Aorta (tissue), 5 donors: ENCODE data around the gene NUP50. TPM values are rescaled to one million over a fixed set of nuclear protein-coding genes. Genes with fewer than 3 reads are reported as not detected.

ENCODE experiments used
- ATAC-seq: fragments of 200-7000 bp; cut with Tn5 transposase; one replicate; pipeline ENCODE4 v1.9.1; 2022; ENCODE audit warnings: moderate library complexity; ENCODE audit not compliant: low FRiP score
- DNase-seq, 2 donors: peaks; one replicate each; pipeline ENCODE4 v3.0.0-alpha.2; 2020
- H3K27ac ChIP-seq, 2 donors: one replicate each; pipeline ENCODE4 v1.5.1; 2013; ENCODE audit warnings: low read length in 2 of 2, mild to moderate bottlenecking in 2 of 2, moderate library complexity in 2 of 2, control low read depth in 1 of 2, inconsistent platforms in 1 of 2, low read depth in 1 of 2
- H3K27me3 ChIP-seq, 2 donors: one replicate each; pipeline ENCODE4 v1.6.1; 2013; ENCODE audit warnings: control low read depth in 1 of 2, low read length in 1 of 2, mild to moderate bottlenecking in 1 of 2, moderate library complexity in 1 of 2; ENCODE audit not compliant: insufficient read depth in 2 of 2, control insufficient read depth in 1 of 2
- H3K36me3 ChIP-seq, 2 donors: one replicate each; pipeline ENCODE4 v1.6.1; 2013; ENCODE audit warnings: control low read depth in 1 of 2, low read length in 1 of 2, mild to moderate bottlenecking in 1 of 2; ENCODE audit not compliant: insufficient read depth in 2 of 2, control insufficient read depth in 1 of 2
- H3K4me1 ChIP-seq, 2 donors: one replicate each; pipeline ENCODE4 v1.6.1; 2013; ENCODE audit warnings: low read length in 2 of 2, control low read depth in 1 of 2, mild to moderate bottlenecking in 1 of 2, moderate library complexity in 1 of 2; ENCODE audit not compliant: insufficient read depth in 2 of 2, control insufficient read depth in 1 of 2
- H3K4me3 ChIP-seq, 2 donors: one replicate each; pipeline ENCODE4 v1.5.1; 2013; ENCODE audit warnings: low read length in 2 of 2, control low read depth in 1 of 2, mild to moderate bottlenecking in 1 of 2
- H3K9me3 ChIP-seq: one replicate; pipeline ENCODE4 v1.6.1; 2013; ENCODE audit warnings: mild to moderate bottlenecking, low read length; ENCODE audit not compliant: control insufficient read depth
- WGBS, 2 donors: extraction: QIAGEN DNeasy Blood & Tissue Kit; methylation state at CpG; one replicate each; pipeline ENCODE4 v1.1.7; 2013; 5-methylcytosine and 5-hydroxymethylcytosine counted together
- intact Hi-C, 2 donors: fragments of 100-400 bp; cut with DNase I; formaldehyde crosslinking; loops; one replicate each; pipeline versions ENCODE4 v1.14.2 to v1.15.0; 2022
- polyA plus RNA-seq, 2 donors: library from polyadenylated mRNA; stranded (reverse); fragments of 200-250 nt; gene quantifications; one replicate each; pipeline ENCODE4 v1.2.3, GENCODE V29; 2013
- total RNA-seq, 2 donors: library from RNA; stranded (reverse); fragmentation: NEBNext Ultra II Directional; extraction: Animal tissue kit (Norgen Biotek cat#: 25700); gene quantifications; one replicate each; pipeline ENCODE4 v1.2.1, GENCODE V29; 2021
- donor health status: healthy with polysubstance abuse.
- donor health status: Bipolar disorder and iron deficiency.
- donor health status: DM: no; HTN: no; CAD: no.
- donor health status: DM: no; HTN: no; CAD: no.
- donor health status: DM: yes; HTN: yes; CAD: no.

The NUP50 gene
- total and polyA plus RNA-seq, 4 donors = 5.6 to 49.7 (median 19.6) TPM

DNA sequence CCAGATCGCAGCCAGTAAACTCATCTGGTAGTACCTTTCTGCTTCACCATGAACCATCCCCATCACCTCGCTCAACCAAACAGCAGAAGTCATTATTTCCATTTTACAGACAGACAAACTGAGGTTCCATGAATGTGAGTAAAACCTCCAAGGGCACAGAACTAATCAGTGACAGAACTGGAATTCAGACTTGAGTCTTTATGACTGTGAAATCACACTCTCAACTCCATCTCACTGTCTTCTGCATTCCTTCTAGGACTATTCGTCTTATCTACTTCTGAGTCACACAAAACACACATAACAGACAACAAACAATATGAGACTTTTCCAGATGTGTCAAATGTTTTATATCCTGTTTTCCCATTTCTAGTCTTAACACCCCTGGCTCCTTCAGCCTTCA is 9.3 kb upstream of the NUP50 start:
- DNase-seq (no peak), ATAC-seq (no peak)
- H3K9me3 ChIP-seq = no peaks in the 10 kb centered on the region
- peaks cover 3 to 5% of the 10 kb centered on the region in 2 donors for H3K36me3 ChIP-seq
- H3K4me1 ChIP-seq = no peaks in the 10 kb centered on the region
- WGBS, 2 donors = 93 to 96% methylated on average over 3 of the region's 3 CpGs
- no peaks in the 10 kb centered on the region for H3K27me3 ChIP-seq
- no peak overlapping the region for H3K27ac ChIP-seq
- no peak overlapping the region for H3K4me3 ChIP-seq
- intact Hi-C loops = no loop called here

DNA sequence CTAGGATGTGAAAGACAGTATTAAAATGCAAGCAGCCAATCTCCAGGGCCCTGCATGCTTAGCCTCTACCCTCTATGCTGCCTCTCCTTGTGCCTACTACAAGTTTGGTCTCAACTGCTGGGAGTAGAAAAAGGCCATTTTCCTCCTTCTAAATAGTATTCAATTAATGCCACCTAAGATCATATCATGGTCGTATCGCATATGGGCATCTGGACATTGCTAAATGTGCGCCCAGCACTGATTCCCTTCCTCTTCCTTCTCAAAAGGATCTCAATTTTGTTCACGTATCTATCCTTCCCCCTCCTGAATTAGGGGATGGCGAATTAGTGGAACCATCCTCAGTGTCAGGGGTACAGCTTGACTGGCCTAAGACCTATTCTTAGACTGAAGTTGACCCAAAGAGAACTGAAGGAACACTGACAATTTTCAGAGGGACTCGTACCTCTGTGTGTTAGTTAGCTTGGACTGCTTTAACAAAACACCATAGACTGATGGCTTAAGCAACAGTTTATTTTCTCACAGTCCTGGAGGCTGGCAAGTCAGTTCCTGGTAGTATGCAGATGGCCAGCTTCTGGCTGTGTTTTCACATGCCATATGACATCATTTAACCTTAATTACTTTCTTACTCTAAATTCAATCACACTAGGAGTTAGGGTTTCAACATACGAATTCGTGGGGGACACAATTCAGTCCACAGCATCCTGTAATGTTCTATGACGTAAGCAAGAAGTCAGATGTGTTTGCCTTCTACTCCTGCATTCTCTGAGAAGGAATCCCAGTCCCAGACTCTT is 8.5 kb upstream of the NUP50 start:
- H3K4me3 ChIP-seq = no peak overlapping the region
- ATAC-seq (no peak), DNase-seq (no peak)
- H3K9me3 ChIP-seq = no peaks in the 10 kb centered on the region
- intact Hi-C loops = no loop called here
- H3K4me1 ChIP-seq = no peaks in the 10 kb centered on the region
- 78 to 80% methylated on average over 9 of the region's 9 CpGs for WGBS, 2 donors
- no peak overlapping the region for H3K27ac ChIP-seq
- peaks cover 3 to 5% of the 10 kb centered on the region in 2 donors for H3K36me3 ChIP-seq
- no peaks in the 10 kb centered on the region for H3K27me3 ChIP-seq

DNA sequence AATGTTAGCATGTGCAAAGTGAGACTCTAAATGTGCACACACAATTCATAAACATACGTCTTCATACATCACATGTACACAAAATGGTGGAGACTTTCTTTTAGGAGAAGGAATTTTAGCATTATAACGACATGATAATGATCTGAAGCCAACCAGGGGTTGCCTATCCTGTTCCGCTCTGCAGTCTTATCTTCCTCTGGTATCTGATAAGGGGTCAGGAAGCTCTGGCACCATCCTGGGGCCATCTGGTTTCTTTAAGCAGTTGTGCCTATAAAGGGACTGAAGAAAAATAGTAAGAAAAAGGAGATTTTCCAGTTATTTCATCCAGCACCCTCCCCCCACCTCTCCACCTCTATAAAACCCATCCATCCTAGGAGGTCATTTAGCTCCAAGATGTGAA is 5.8 kb upstream of the NUP50 start:
- DNase-seq (no peak), ATAC-seq (no peak)
- intact Hi-C loops = no loop called here
- Histone ChIP-seq H3K4me3 (no peak overlapping the region), H3K27me3 (no peaks in the 10 kb centered on the region), H3K27ac (no peak overlapping the region), H3K9me3 (no peaks in the 10 kb centered on the region), H3K36me3 (peaks cover 3 to 5% of the 10 kb centered on the region in 2 donors), H3K4me1 (no peaks in the 10 kb centered on the region)
- WGBS, 2 donors = 92 to 95% methylated on average over 3 of the region's 3 CpGs

DNA sequence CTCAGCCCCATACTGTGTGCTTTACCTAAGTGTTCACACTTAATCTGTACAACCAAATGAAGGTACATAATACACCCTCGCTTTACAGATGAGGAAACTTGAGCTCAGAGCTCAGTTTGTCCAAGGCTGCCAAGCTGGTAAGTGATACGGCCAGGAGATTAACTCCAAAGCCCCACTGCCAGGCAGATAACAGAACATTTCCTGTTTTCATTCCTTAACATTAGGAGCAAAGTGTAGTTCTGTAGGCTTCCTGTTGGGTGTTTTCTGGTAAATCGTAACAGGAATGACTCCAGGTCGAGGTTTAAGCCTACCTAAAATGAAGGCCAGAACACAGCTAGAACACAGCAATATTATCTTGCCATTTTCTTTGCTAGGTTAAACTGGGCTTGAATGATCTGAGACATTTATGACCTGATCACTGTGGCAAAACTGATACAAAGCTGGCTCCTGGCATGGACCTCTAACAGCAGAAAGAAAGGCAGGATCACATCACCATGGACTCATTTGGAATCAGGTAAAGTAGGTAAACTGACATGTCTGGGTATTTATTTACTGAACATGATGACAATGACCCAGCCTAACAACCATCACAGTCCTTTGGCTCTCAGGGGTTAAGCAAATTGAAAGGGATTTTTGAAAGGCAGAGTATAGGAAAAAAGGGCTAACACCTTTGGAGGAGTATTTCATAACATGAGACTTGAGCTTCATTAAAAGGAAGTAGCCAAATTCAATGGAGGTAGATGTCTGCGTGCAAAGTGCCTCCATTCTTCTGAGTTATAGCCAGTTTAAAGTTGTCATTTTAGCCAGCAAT is 3.9 kb upstream of the NUP50 start:
- peaks cover 3 to 5% of the 10 kb centered on the region in 2 donors for H3K36me3 ChIP-seq
- H3K4me3 ChIP-seq = no peak overlapping the region
- 38 to 58% methylated on average over 5 of the region's 5 CpGs for WGBS, 2 donors
- DNase-seq = no peak
- H3K27me3 ChIP-seq = no peaks in the 10 kb centered on the region
- no peaks in the 10 kb centered on the region for H3K9me3 ChIP-seq
- intact Hi-C loops = no loop called here
- no peak for ATAC-seq
- no peak overlapping the region for H3K27ac ChIP-seq
- no peaks in the 10 kb centered on the region for H3K4me1 ChIP-seq

DNA sequence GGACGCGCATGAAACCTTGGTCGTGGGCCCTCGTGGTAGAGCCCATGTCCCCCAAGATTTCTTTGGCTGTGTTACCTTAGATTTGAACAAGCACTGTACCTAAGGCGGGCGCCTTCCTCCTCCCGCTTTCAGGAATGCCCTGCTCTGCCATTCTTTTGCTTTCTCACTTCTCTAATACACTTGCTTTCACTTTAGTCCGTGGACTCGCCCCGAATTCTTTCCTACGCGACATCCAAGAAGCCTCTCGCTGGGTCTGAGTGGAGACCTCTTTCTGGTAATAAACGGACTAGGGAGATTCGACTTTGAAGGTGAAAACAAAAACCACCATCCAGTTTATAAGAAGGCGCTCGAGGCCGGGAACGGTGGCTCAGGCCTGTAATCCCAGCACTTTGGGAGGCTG is 1.2 kb upstream of the NUP50 start:
- WGBS, 2 donors = 82 to 86% methylated on average over 18 to 19 of the region's 19 CpGs
- H3K4me3 ChIP-seq = no peak overlapping the region
- intact Hi-C loops = no loop called here

DNA sequence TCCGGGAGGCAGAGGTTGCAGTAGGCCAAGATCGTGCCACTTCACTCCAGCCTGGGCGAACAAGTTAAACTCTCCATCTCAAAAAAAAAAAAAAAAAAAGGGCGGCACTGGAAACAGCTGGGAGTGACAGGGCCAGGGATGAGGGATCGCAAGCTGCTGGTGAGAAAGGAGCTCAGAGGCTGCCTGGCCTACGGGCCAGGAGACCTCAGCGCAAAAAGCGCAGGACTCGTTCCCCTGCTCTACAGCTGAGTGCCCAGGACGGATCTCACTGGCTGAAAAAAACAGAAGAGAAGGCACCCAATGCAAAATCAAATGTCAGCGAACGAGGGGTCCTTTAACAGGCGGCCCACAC is 650 bp upstream of the NUP50 start:
- H3K4me1 ChIP-seq = peaks cover 0 to 2% of the 10 kb centered on the region in 2 donors
- peak overlapping the region in 1 of 2 donors; percentile 1 for H3K27ac ChIP-seq
- peak; percentile 49 for ATAC-seq
- intact Hi-C loops = no loop called here
- WGBS, 2 donors = 2 to 3% methylated on average over 13 of the region's 13 CpGs
- no peaks in the 10 kb centered on the region for H3K27me3 ChIP-seq
- H3K4me3 ChIP-seq = peak overlapping the region; percentile 51 to 99
- H3K36me3 ChIP-seq = no peaks in the 10 kb centered on the region
- DNase-seq = no peak
- no peaks in the 10 kb centered on the region for H3K9me3 ChIP-seq

More for the DNA sequence above, 1.2 kb upstream of the NUP50 start:
- Histone ChIP-seq H3K4me1 (peaks cover 0 to 2% of the 10 kb centered on the region in 2 donors), H3K9me3 (no peaks in the 10 kb centered on the region), H3K36me3 (peaks cover 1 to 3% of the 10 kb centered on the region in 2 donors), H3K27ac (no peak overlapping the region), H3K27me3 (no peaks in the 10 kb centered on the region)
- DNase-seq = no peak
- ATAC-seq = no peak

DNA sequence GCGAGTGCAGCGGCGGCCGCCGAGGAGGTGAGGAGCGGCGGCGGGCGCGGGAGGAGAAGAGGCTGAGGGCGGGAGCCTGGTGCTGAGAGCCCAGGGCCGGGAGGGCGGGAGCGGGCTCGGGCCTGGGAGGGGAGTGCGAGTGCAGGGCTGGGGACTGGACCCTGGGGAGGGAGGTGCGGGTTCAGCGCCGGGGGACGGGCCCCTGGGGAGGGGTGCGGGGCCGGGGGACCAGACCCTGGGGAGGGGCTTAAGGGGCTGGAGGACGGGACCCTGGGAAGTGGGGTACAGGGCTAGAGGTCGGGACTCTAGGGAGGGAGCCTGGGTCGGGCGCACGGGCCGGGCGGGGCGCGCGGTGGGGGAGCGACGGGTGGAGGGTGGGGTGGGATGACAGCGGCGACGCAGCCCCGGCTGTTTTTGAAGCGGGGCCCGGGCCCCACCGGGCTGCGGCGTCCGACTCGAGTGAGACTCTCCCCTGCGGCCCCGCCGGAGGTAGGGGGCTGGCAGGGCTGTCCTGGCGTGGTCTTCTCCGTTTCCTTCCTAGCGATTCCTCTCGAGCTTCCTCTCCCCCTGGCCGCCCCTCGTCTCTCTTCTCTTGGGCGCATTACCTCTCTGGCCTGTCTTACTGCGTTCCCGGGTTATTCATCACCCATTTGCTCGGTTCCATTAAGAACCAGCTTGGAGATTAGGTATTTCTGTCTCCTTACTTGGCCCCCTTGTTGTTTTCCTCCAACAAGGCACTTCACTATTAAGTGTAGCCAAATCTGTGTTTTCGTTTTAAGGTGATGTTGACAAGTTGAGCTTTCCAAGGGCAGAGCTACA is 754 bp downstream of the NUP50 start:
- intact Hi-C loops = loop anchor here in 1 of 2 donors (2.0 to 5.0 kb wide), 2 partner anchors 46 to 98 kb away; no protein-coding TSS in a partner anchor
- Histone ChIP-seq H3K27me3 (no peaks in the 10 kb centered on the region), H3K36me3 (peaks cover 0 to 2% of the 10 kb centered on the region in 2 donors), H3K4me3 (peak overlapping the region; percentile 93 to 99), H3K9me3 (no peaks in the 10 kb centered on the region), H3K27ac (no peak overlapping the region), H3K4me1 (peaks cover 0 to 2% of the 10 kb centered on the region in 2 donors)
- WGBS, 2 donors = 0 to 1% methylated on average over 40 to 59 of the region's 59 CpGs
- DNase-seq (peak; percentile 55 to 83), ATAC-seq (peak; percentile 40)

DNA sequence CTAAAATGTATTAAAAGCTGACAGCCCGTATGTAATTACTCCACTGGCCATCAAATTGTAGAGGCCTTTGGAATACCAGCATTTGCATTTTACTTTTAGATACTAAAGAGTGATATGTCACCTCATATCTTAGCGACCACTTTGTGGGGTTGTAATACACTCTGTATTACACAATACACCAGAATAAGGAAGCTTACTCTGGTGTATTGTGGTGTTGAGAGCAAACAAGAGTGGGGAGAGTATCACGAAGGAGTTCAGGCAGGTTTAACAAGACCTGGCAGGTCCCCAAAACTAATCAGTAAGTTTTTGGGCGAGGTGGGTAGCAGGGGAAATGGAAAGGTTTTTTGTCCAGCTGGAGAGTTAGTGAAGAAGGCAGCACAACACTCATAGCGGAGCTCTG is 3.2 kb downstream of the NUP50 start:
- ATAC-seq (no peak), DNase-seq (no peak)
- intact Hi-C loops = loop anchor here in 1 of 2 donors (5.0 kb wide), 1 partner anchor 95 kb away; no protein-coding TSS in a partner anchor
- Histone ChIP-seq H3K27me3 (no peaks in the 10 kb centered on the region), H3K4me1 (peaks cover 0 to 2% of the 10 kb centered on the region in 2 donors), H3K9me3 (no peaks in the 10 kb centered on the region), H3K27ac (no peak overlapping the region), H3K36me3 (peaks cover 2 to 4% of the 10 kb centered on the region in 2 donors), H3K4me3 (no peak overlapping the region)
- WGBS, 2 donors = 75 to 83% methylated on average over 5 of the region's 5 CpGs
